CD1c-positive myeloid dendritic cell (primary cell): Measurements from ENCODE around the gene KAT7.
"Not testable (repeated sequence)": the region's sequence is repeated elsewhere in the genome, so short reads cannot be mapped to it uniquely, and the experiment has no call there.

Experiments
- DNase-seq: peaks from one replicate; pipeline ENCODE4 v3.0.0-alpha.2; 2016; ENCODE audit errors: extremely low spot score

Gene KAT7

GRCh38 chr17:49788478-49789242, at the start of gene KAT7:
Gene KAT7, plus strand, starts transcription at chr17:49788681. Its CDS starts 154 bp downstream, at chr17:49788835.
- peak; percentile 100 for DNase-seq

- DNase-seq, result peak; percentile 86
These were observed 48.7 kb upstream of the KAT7 start for GRCh38 chr17:49739641-49740271.

- peak; percentile 58 for DNase-seq
These were observed 47.3 kb upstream of the KAT7 start for GRCh38 chr17:49741009-49741691.

GRCh38 chr17:49741692-49742076, 46.8 kb upstream of the KAT7 start:
- no peak for DNase-seq

DNA sequence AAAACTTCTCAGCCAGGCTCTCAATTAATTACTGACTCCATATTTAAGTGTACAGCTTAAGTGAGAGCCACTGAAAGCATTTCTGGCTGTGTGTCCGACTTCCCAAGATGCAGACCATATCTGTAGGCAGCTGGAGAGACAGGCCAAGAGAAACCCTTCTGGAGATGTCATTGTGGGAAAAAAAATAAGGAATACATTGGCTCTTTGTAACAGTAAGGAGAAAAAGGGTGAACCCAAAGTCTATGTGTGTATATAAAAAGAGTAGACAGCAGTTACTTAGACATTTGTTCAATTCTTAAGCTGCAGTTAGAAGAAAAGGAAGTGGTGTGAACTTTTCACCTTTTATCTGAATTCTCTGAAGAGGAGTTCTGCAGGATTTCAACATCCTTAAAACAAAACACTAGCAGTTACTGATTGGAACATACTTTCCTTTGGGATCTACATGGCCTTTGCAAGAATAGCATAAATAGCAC, 46.3 kb upstream of the KAT7 start:
- DNase-seq, result peak; percentile 69

GRCh38 chr17:49745175-49746139, 43.0 kb upstream of the KAT7 start:
- peak; percentile 32 for DNase-seq

GRCh38 chr17:49746791-49747490, 41.5 kb upstream of the KAT7 start:
- DNase-seq, result no peak

- no peak for DNase-seq
These were observed 40.8 kb upstream of the KAT7 start for GRCh38 chr17:49747632-49748031.

DNA sequence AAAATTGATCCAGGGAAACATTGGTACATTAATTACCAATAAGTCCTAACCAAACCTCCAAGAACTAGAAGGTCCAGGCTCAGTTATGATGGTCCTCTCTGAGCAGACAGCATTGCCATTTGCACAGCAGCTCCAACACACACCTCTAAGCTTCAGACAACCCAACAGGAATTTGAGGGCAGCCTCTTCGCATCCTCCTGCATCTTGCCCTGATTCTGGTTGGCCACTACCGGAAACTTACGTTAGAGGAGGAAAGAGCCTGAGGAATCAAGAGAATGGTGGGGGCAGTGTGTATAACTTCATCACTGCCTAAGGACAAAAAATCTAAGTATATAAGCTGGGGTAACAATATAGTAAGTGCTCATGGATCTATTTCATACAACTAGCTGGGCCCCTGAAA, 40.3 kb upstream of the KAT7 start:
- no peak for DNase-seq

- DNase-seq, result no peak
These were observed 39.7 kb upstream of the KAT7 start for GRCh38 chr17:49748791-49749190.

- DNase-seq, result no peak
These were observed 38.8 kb upstream of the KAT7 start for GRCh38 chr17:49749730-49750129.

- no peak for DNase-seq
These were observed 36.0 kb upstream of the KAT7 start for GRCh38 chr17:49752508-49752907.

GRCh38 chr17:49753959-49754391, 34.5 kb upstream of the KAT7 start:
- DNase-seq, result no peak

- DNase-seq, result no peak
These were observed 32.7 kb upstream of the KAT7 start for GRCh38 chr17:49755663-49756283.

- no peak for DNase-seq
These were observed 31.9 kb upstream of the KAT7 start for GRCh38 chr17:49756323-49757150.

GRCh38 chr17:49757151-49757777, 31.2 kb upstream of the KAT7 start:
- no peak for DNase-seq

DNA sequence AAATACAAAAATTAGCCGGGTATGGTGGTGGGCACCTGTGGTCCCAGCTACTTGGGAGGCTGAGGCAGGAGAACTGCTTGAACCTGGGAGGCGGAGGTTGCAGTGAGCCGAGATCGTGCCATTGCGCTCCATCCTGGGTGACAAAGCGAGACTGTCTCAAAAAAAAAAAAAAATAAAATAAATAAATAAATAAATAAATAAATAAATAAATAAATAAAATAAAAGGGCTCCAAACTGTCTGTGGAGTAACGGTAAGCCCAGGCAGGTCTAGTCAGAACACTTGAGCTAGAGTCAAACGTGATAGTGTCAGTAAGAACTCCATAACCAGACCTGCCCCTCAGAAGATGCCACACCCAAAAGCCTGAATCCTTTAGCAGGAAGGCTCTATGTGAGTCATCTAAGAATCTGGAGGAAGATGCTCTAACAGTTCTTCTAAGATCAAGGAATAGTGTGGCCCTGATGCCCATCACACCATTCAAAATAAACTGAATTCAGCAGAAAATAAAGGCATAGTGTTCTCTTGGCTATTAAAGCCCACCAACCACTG, 29.9 kb upstream of the KAT7 start:
- not testable (repeated sequence) for DNase-seq

DNA sequence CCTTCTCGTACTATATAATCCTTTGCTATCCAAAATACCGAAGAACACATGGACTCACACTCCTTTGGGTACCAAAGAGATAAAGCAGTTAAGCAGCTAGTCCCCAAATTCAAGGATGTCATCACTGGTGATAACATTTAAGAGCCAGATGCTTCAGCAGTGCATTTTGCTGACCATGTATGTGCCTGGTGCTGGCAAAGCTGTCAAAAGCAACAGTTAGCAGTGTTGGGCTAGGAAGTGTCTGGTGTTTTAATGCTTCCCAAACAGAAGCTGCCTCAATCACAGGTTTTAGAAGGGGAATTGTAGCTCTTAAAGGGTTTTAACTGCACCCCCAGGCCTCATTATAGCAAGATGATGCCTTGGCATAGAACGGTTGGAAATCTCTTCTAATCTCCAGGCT, 29.3 kb upstream of the KAT7 start:
- no peak for DNase-seq

- DNase-seq, result no peak
These were observed 28.2 kb upstream of the KAT7 start for GRCh38 chr17:49760296-49760695.
